Measurements from ENCODE around the gene KRT72. TPM values are rescaled to one million over a fixed set of nuclear protein-coding genes. Genes with fewer than 3 reads are reported as not detected.

KRT72 gene
- under 1 TPM; 0.16 to 0.32 TPM for total RNA-seq

DNA sequence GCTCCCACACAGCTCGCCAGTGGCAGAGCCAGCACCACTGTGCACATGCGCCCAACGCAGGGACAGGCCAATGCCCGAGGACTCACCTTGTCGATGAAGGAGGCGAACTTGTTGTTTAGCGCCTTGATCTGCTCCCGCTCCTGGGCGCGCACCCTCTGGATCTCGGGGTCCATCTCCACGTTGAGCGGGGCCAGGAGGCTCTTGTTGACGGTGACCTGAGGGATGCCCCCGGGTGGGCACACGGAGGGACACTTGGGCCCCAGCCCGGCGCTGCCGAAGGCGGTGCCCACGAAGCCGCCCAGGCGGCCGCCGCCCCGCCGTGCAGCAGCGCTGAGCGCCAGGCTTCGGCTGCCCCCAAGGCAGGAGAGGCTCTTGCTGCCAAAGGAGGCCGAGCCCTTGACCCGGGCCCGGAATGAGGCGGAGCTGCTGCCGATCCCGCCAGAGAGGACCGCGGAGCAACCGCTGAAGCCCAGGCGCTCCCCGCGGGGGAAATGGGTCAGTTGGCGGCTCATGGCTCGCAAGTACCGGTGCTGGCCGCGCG lies at the start of gene KRT72:
TSS of gene KRT72 (minus strand) at position 523 of the 541 bp plus-strand sequence. CDS start at position 512, 11 bp downstream.
- H3K4me1 Mint-ChIP-seq (ENCODE audit: low read depth), result peaks cover 36% of the 10 kb centered on the region
- intact Hi-C loops (cut with micrococcal nuclease), result no loop called here
- peaks cover 2% of the 10 kb centered on the region for H3K27me3 Mint-ChIP-seq
- DNase-seq (no peak), ATAC-seq (no peak)
- H3K9me3 Mint-ChIP-seq, result no peaks in the 10 kb centered on the region
- ChIA-PET POLR2A (interaction anchor here (0.6 kb wide), 1 partner anchor 54 kb away, joined by 4 read pairs; no protein-coding TSS in a partner anchor), CTCF (no interaction called here)
- H3K27ac Mint-ChIP-seq, result no peak within 1 kb of the TSS
- TF ChIP-seq CTCF (IDR thresholded peaks at IDR 0.05), result no peak
- H3K36me3 Mint-ChIP-seq (ENCODE audit: low read depth), result no peaks in the 10 kb centered on the region
- no peak within 1 kb of the TSS for H3K4me3 Mint-ChIP-seq

DNA sequence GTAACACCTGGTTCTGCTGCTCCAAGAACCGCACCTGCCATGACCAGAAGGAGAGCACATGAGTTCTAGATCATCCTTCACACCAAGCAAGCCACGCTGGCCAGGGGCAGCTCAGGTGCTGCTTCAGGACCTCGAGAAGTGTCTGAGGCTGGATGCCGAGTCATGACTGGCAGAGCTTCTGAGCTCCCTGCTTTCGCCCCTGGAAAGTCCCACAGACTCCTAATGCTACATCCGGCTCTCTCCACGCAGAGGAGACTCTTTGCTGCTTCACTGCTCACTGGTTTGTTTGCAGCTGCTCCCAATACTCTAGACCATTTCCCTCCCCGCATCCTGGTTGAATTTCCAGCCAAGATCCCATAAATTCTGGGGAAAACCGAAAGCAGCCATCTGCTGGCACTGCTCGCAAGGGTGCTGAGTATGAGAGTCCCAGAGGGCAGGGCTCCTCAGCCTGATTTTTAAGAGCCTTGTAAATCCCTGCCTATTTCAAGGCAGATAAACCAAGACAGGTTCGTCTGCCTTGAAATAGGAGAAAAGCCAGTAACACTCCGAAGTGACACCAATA lies 49.3 kb upstream of the KRT72 start:
- no peaks in the 10 kb centered on the region for H3K9me3 Mint-ChIP-seq
- no peak for ATAC-seq

DNA sequence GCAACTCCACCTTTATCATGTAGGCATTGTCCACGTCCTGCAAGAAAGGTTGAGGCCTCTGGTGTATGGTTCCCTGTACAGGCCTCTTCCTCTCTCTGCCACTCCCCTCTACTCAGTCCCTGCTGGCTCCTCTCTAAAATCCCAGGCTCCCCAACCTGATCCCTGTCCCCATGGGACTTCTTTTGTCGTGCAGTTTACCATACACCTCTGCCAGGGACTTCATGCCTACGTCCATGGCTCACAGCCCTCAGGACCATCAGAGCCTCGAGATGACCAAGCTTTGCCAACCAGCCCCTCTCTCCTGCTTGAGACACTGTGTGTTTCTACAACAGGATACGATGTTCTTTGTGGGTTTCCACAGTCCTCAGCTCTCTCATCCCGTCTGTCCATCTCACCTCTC lies 47.8 kb upstream of the KRT72 start:
- ChIA-PET POLR2A (no interaction called here), CTCF (interaction anchor here (1.2 to 1.9 kb wide), 2 partner anchors 222 to 331 kb away, joined by 3 to 5 read pairs; no protein-coding TSS in a partner anchor)
- Mint-ChIP-seq H3K9me3 (no peaks in the 10 kb centered on the region), H3K4me1 (ENCODE audit: low read depth) (peaks cover 50% of the 10 kb centered on the region), H3K4me3 (no peak overlapping the region), H3K27ac (no peak overlapping the region), H3K27me3 (no peaks in the 10 kb centered on the region), H3K36me3 (ENCODE audit: low read depth) (no peaks in the 10 kb centered on the region)
- ATAC-seq (no peak), DNase-seq (no peak)
- intact Hi-C loops (cut with micrococcal nuclease), result no loop called here
- no peak for TF ChIP-seq CTCF (IDR thresholded peaks at IDR 0.05)

More for the DNA sequence above, 49.3 kb upstream of the KRT72 start:
- ChIA-PET CTCF (interaction anchor here (1.2 kb wide), 1 partner anchor 330 kb away, joined by 3 read pairs; no protein-coding TSS in a partner anchor), POLR2A (no interaction called here)
- Mint-ChIP-seq H3K27me3 (no peaks in the 10 kb centered on the region), H3K4me3 (no peak overlapping the region), H3K27ac (no peak overlapping the region), H3K36me3 (ENCODE audit: low read depth) (no peaks in the 10 kb centered on the region), H3K4me1 (ENCODE audit: low read depth) (peaks cover 36% of the 10 kb centered on the region)
- intact Hi-C loops (cut with micrococcal nuclease), result no loop called here
- DNase-seq, result no peak
- no peak for TF ChIP-seq CTCF (IDR thresholded peaks at IDR 0.05)

DNA sequence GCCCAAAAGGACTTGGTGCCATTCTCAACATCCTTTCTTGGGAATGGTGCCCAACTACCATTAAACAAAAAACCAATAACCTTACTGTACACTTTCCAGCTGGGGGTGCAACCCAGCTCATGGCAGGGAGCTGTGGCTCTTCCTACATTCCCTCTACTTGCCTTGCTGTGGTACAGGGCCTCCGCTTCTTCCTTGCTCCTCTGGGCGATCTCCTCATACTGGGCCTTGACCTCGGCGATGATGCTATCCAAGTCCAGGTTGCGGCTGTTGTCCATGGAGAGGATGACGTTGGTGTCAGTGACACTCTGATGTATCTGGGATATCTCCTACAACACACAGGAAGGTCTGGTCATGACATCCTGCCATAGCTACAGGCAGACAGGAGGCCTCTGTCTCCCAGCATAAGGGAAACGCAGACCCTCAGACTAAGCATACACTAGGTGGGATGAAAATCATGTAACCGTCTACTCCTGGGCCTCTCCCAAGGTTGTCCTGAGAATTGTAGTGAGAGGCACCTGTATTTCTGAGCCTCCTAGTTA lies 46.8 kb upstream of the KRT72 start:
- no peak for DNase-seq
- Mint-ChIP-seq H3K9me3 (no peaks in the 10 kb centered on the region), H3K4me1 (ENCODE audit: low read depth) (peaks cover 53% of the 10 kb centered on the region), H3K4me3 (no peak overlapping the region), H3K36me3 (ENCODE audit: low read depth) (no peaks in the 10 kb centered on the region), H3K27me3 (no peaks in the 10 kb centered on the region), H3K27ac (no peak overlapping the region)
- ChIA-PET POLR2A (no interaction called here), CTCF (interaction anchor here (1.9 kb wide), 1 partner anchor 223 kb away, joined by 5 read pairs; no protein-coding TSS in a partner anchor)
- no peak for ATAC-seq
- no peak for TF ChIP-seq CTCF (IDR thresholded peaks at IDR 0.05)
- intact Hi-C loops (cut with micrococcal nuclease), result no loop called here

- no peaks in the 10 kb centered on the region for H3K36me3 Mint-ChIP-seq (ENCODE audit: low read depth)
- no peaks in the 10 kb centered on the region for H3K27me3 Mint-ChIP-seq
- POLR2A ChIA-PET, result no interaction called here
- no peak overlapping the region for H3K4me3 Mint-ChIP-seq
- ATAC-seq, result no peak
- H3K9me3 Mint-ChIP-seq, result no peaks in the 10 kb centered on the region
- intact Hi-C loops (cut with micrococcal nuclease), result no loop called here
- no peak for TF ChIP-seq CTCF (IDR thresholded peaks at IDR 0.05)
- no peak for DNase-seq
- H3K27ac Mint-ChIP-seq, result no peak overlapping the region
- H3K4me1 Mint-ChIP-seq (ENCODE audit: low read depth), result peaks cover 54% of the 10 kb centered on the region
- CTCF ChIA-PET, result interaction anchor here (1.9 kb wide), 1 partner anchor 223 kb away, joined by 5 read pairs; no protein-coding TSS in a partner anchor
Measured at GRCh38 chr12:52647601-52648000, 46.3 kb upstream of the KRT72 start.

Measured in activated CD8-positive, alpha-beta T cell treated with anti-CD3 and anti-CD28 coated beads for 36 hours (primary cell).